ENCODE measurements around the gene PARP6.
A peak's percentile ranks its signal among the peaks of the same experiment; 100 is the strongest.

PARP6 gene

GRCh38 chr15:72201391-72201921, 70.9 kb downstream of the PARP6 start:
- Mint-ChIP-seq H3K27ac (peak overlapping the region; percentile 51), H3K4me3 (no peak overlapping the region), H3K4me1 (peaks cover 10% of the 10 kb centered on the region), H3K9me3 (no peaks in the 10 kb centered on the region), H3K36me3 (peaks cover 9% of the 10 kb centered on the region), H3K27me3 (peaks cover 3% of the 10 kb centered on the region)

DNA sequence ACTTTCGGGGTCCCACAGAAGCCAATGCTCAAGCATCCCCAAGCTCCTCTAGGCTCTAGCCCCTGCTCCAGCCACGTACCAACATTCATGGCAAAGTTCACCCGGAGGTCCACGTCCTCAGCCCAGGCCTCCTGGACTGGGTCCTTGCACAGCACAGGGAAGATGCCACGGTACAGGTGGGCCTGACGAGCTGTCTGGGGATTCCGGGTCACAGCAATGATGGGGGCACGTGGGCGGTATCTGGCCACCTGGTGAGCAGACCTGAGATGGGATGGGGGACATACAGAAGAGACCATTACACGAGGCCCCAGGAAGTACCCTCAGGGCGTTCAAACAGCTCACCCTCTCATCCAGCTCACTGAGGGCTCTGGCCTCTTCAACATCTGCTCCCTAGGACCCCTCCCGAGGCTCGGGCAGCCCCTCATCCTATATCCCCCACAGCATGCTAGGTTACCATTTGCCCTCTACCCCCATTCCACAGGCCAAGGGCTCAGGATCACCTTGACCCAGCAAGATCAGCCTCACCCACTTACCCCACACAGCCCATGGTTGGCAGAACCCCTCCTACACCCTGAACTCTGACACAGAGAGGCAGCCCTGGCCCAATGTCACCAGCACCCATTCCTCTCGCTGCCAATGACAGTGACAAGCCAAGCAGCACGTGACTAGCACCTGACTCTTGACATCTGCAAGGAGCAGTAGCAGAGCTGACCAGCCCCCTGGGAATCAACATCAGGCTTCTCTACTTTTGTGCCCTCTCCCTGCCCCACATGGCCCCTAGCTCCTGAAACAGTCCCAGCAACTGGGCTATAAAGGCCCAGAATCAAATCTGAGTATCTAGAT, 71.7 kb downstream of the PARP6 start:
- H3K4me3 Mint-ChIP-seq = no peak overlapping the region
- H3K4me1 Mint-ChIP-seq = peaks cover 10% of the 10 kb centered on the region
- peak overlapping the region; percentile 46 for H3K27ac Mint-ChIP-seq
- H3K27me3 Mint-ChIP-seq = peaks cover 5% of the 10 kb centered on the region
- peaks cover 9% of the 10 kb centered on the region for H3K36me3 Mint-ChIP-seq
- H3K9me3 Mint-ChIP-seq = no peaks in the 10 kb centered on the region

GRCh38 chr15:72199721-72200212, 72.6 kb downstream of the PARP6 start:
- H3K9me3 Mint-ChIP-seq = no peaks in the 10 kb centered on the region
- peaks cover 9% of the 10 kb centered on the region for H3K27me3 Mint-ChIP-seq
- peak overlapping the region; percentile 41 for H3K27ac Mint-ChIP-seq
- H3K36me3 Mint-ChIP-seq = peaks cover 9% of the 10 kb centered on the region
- H3K4me3 Mint-ChIP-seq = no peak overlapping the region
- H3K4me1 Mint-ChIP-seq = peaks cover 10% of the 10 kb centered on the region

GRCh38 chr15:72199205-72199515, 73.2 kb downstream of the PARP6 start:
- no peak overlapping the region for H3K4me3 Mint-ChIP-seq
- no peak overlapping the region for H3K27ac Mint-ChIP-seq
- H3K36me3 Mint-ChIP-seq = peaks cover 8% of the 10 kb centered on the region

GRCh38 chr15:72198356-72199204, 73.8 kb downstream of the PARP6 start:
- peak overlapping the region; percentile 10 for H3K27ac Mint-ChIP-seq
- peaks cover 10% of the 10 kb centered on the region for H3K4me1 Mint-ChIP-seq
- H3K27me3 Mint-ChIP-seq = peaks cover 14% of the 10 kb centered on the region
- H3K9me3 Mint-ChIP-seq = no peaks in the 10 kb centered on the region
- peak overlapping the region; percentile 70 for H3K4me3 Mint-ChIP-seq
- peaks cover 8% of the 10 kb centered on the region for H3K36me3 Mint-ChIP-seq

More at GRCh38 chr15:72199205-72199515, 73.2 kb downstream of the PARP6 start:
- Mint-ChIP-seq H3K9me3 (no peaks in the 10 kb centered on the region), H3K4me1 (peaks cover 10% of the 10 kb centered on the region), H3K27me3 (peaks cover 11% of the 10 kb centered on the region)

DNA sequence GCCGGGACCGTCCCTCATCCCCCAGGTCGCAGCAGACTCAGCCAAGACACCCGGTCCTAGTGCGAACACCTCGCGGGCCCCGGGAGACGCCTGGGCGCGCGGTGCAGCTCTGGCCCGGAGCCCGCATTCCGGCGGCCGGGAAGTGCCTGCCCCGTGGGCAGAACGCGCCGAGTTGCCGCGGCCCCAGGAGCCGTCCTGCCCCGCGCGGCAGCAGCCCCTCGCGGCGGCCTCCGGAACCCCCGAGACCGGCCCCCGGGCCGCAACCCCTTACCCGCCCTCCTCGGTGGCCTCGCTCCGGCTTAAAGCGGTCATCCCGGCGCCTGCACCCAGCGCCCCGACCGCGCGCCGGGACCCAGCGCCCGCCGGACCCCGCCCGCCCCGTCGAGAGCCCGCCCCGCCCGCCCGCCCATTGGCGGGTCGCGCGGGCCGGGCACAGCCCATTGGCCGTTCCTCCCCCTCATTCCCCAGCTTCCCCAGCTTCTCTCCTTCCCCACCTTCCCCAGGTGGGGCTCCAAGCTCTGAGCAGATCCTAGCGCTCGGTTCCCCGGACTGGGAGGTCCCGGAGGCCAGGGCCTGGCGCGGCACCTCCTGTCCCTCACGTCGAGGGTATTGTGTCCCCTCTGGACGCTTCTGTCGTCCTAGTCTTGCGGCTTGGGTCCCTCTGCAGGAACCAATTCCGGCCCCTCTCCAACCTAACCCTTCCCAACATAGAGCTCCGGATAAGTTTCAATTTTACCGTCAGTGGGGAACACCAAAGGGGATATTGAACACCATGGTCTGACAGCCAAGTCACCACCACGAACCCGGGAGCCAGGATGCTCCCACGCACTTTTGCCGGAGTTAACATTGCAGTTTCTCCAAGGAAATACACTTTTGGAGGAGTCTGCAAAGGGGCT, 74.6 kb downstream of the PARP6 start, which contains the start of gene GRAMD2A:
GRAMD2A (minus strand) TSS at position 328 of the 896 bp plus-strand sequence.
- Mint-ChIP-seq H3K9me3 (no peaks in the 10 kb centered on the region), H3K4me3 (peak within 1 kb of the TSS; percentile 70), H3K27me3 (peaks cover 14% of the 10 kb centered on the region), H3K27ac (peak within 1 kb of the TSS; percentile 81), H3K4me1 (peaks cover 6% of the 10 kb centered on the region), H3K36me3 (peaks cover 4% of the 10 kb centered on the region)

GRCh38 chr15:72197041-72197459, 75.3 kb downstream of the PARP6 start:
- H3K4me3 Mint-ChIP-seq = peak overlapping the region; percentile 68
- no peaks in the 10 kb centered on the region for H3K9me3 Mint-ChIP-seq
- H3K27me3 Mint-ChIP-seq = peaks cover 14% of the 10 kb centered on the region
- peaks cover 2% of the 10 kb centered on the region for H3K36me3 Mint-ChIP-seq
- H3K4me1 Mint-ChIP-seq = peaks cover 6% of the 10 kb centered on the region
- peak overlapping the region; percentile 51 for H3K27ac Mint-ChIP-seq

DNA sequence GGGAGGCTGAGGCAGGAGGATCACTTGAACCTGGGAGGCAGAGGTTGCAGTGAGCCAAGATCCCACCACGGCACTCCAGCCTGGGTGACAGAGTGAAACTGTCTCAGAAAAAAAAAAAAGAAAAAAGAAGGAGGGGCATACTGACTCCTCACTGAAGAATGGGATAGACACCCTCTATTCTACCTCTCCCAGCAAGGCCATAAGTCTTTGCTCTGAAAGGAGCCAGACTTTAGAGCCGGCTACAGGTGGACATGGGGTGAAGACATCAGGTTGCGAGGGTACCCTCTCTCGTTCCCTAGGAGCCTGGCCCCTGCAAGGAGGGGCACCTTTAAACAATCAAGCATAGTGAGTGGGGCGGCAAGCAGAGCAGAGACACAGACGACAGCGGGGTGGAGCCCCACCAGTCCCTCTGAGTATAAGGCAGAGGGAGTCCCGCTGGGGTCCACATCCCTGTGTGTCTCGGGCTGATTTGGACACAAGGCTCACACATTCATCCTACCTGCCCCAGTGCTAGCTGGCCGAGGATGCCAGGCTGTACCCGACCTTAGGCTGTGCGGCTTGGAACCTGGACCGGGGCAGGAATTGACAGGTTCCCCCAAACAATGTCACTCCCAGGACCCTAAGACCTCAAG, 75.8 kb downstream of the PARP6 start:
- H3K9me3 Mint-ChIP-seq = no peaks in the 10 kb centered on the region

GRCh38 chr15:72195101-72195511, 77.2 kb downstream of the PARP6 start:
- Mint-ChIP-seq H3K4me3 (no peak overlapping the region), H3K27ac (no peak overlapping the region), H3K36me3 (peaks cover 2% of the 10 kb centered on the region), H3K4me1 (peaks cover 6% of the 10 kb centered on the region), H3K9me3 (no peaks in the 10 kb centered on the region), H3K27me3 (peaks cover 16% of the 10 kb centered on the region)

More for the DNA sequence above, 75.8 kb downstream of the PARP6 start:
- peaks cover 2% of the 10 kb centered on the region for H3K36me3 Mint-ChIP-seq
- peaks cover 6% of the 10 kb centered on the region for H3K4me1 Mint-ChIP-seq
- H3K27me3 Mint-ChIP-seq = peaks cover 15% of the 10 kb centered on the region
- H3K27ac Mint-ChIP-seq = peak overlapping the region; percentile 46
- H3K4me3 Mint-ChIP-seq = no peak overlapping the region

GRCh38 chr15:72193836-72194396, 78.4 kb downstream of the PARP6 start:
- H3K4me3 Mint-ChIP-seq = no peak overlapping the region
- H3K4me1 Mint-ChIP-seq = peaks cover 6% of the 10 kb centered on the region
- H3K27ac Mint-ChIP-seq = no peak overlapping the region
- H3K27me3 Mint-ChIP-seq = peaks cover 16% of the 10 kb centered on the region
- peaks cover 2% of the 10 kb centered on the region for H3K36me3 Mint-ChIP-seq
- H3K9me3 Mint-ChIP-seq = no peaks in the 10 kb centered on the region

DNA sequence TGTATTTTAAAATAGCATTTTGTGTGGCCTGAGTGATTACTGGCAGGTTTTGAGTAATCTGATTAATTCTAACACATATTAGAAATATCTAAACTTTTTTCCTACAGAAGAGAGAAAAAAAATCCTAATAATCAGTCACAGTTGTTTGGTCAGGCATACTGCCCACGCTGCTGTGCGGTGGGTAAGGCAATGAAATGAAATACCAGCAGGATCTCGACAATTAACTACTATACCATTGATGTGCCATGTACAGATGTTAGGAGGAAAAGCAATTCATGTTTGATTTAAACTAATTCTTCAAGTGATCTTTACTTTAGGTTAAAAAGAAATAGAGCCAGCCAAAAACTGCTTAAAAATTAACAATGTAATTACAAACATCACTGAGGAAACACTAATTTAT, 79.9 kb downstream of the PARP6 start:
- Mint-ChIP-seq H3K27ac (no peak overlapping the region), H3K4me3 (no peak overlapping the region), H3K4me1 (no peaks in the 10 kb centered on the region), H3K27me3 (peaks cover 15% of the 10 kb centered on the region), H3K9me3 (no peaks in the 10 kb centered on the region), H3K36me3 (no peaks in the 10 kb centered on the region)

All from activated naive CD4-positive, alpha-beta T cell treated with anti-CD3 and anti-CD28 coated beads, Interleukin-2, amount 50 U/mL, for 24 hours (primary cell).